Measurements from ENCODE around the gene MYCBP2. TPM values are rescaled to one million over a fixed set of nuclear protein-coding genes. Genes with fewer than 3 reads are reported as not detected.
"Not testable (repeated sequence)": the region's sequence is repeated elsewhere in the genome, so short reads cannot be mapped to it uniquely, and the experiment has no call there.

The MYCBP2 gene
- total and polyA plus RNA-seq, 5 donors from 2014 or later = 20.8 to 189 (median 27.8) TPM

- Histone ChIP-seq H3K27me3 (ENCODE audit: control insufficient read depth, insufficient read depth, low read length) (no peaks in the 10 kb centered on the region), H3K4me1 (ENCODE audit: control insufficient read depth, insufficient read depth, low read length, poor library complexity, severe bottlenecking) (peaks cover 23% of the 10 kb centered on the region), H3K9me3 (ENCODE audit: control insufficient read depth in 2 of 2, low read length in 2 of 2) (no peaks in the 10 kb centered on the region), H3K36me3 (ENCODE audit: control insufficient read depth, insufficient read depth, low read length) (no peaks in the 10 kb centered on the region), H3K27ac (ENCODE audit: insufficient read depth, low read length, poor library complexity, severe bottlenecking) (no peak overlapping the region), H3K4me3 (ENCODE audit: low read depth, low read length) (no peak overlapping the region)
- Mint-ChIP-seq H3K4me1 (peaks cover 26 to 34% (median 30%) of the 10 kb centered on the region in 4 donors), H3K9me3 (peaks cover 0 to 1% (median 0%) of the 10 kb centered on the region in 7 donors), H3K27ac (no peak overlapping the region), H3K4me3 (no peak overlapping the region), H3K27me3 (no peaks in the 10 kb centered on the region), H3K36me3 (no peaks in the 10 kb centered on the region)
- ATAC-seq (ENCODE audit: low read depth in 2 of 2) = no peak
- DNase-seq = no peak
These were observed 22.5 kb upstream of the MYCBP2 start for GRCh38 chr13:77349365-77349764.

- H3K4me3 ChIP-seq (ENCODE audit: low read depth, low read length); ATAC-seq (ENCODE audit: low read depth in 2 of 2): not testable (repeated sequence)
These were observed 20.5 kb upstream of the MYCBP2 start for GRCh38 chr13:77347351-77347750.

GRCh38 chr13:77345150-77345780, 18.4 kb upstream of the MYCBP2 start:
- Histone ChIP-seq H3K9me3 (ENCODE audit: control insufficient read depth in 2 of 2, low read length in 2 of 2) (no peaks in the 10 kb centered on the region), H3K27me3 (ENCODE audit: control insufficient read depth, insufficient read depth, low read length) (no peaks in the 10 kb centered on the region), H3K36me3 (ENCODE audit: control insufficient read depth, insufficient read depth, low read length) (no peaks in the 10 kb centered on the region), H3K27ac (ENCODE audit: insufficient read depth, low read length, poor library complexity, severe bottlenecking) (peak overlapping the region; percentile 63), H3K4me3 (ENCODE audit: low read depth, low read length) (peak overlapping the region; percentile 61), H3K4me1 (ENCODE audit: control insufficient read depth, insufficient read depth, low read length, poor library complexity, severe bottlenecking) (peaks cover 25% of the 10 kb centered on the region)
- peaks cover 16 to 32% (median 27%) of the 10 kb centered on the region in 4 donors for H3K4me1 Mint-ChIP-seq
- ATAC-seq (ENCODE audit: low read depth in 2 of 2) = peak; percentile 70 to 71
- no peaks in the 10 kb centered on the region for H3K9me3 Mint-ChIP-seq
- no peaks in the 10 kb centered on the region for H3K36me3 Mint-ChIP-seq
- DNase-seq = peak in 2 of 3 donors; percentile 9 to 27
- no peaks in the 10 kb centered on the region for H3K27me3 Mint-ChIP-seq
- H3K4me3 Mint-ChIP-seq = peak overlapping the region; percentile 2 to 70 (median 56)
- peak overlapping the region; percentile 74 to 89 (median 80) for H3K27ac Mint-ChIP-seq

More at GRCh38 chr13:77347351-77347750, 20.5 kb upstream of the MYCBP2 start:
- H3K27ac ChIP-seq (ENCODE audit: insufficient read depth, low read length, poor library complexity, severe bottlenecking); DNase-seq; H3K4me3 Mint-ChIP-seq; H3K9me3 Mint-ChIP-seq; H3K27me3 ChIP-seq (ENCODE audit: control insufficient read depth, insufficient read depth, low read length); H3K9me3 ChIP-seq (ENCODE audit: control insufficient read depth in 2 of 2, low read length in 2 of 2); H3K36me3 Mint-ChIP-seq; H3K36me3 ChIP-seq (ENCODE audit: control insufficient read depth, insufficient read depth, low read length); H3K27ac Mint-ChIP-seq; H3K27me3 Mint-ChIP-seq: not testable (repeated sequence)
- peaks cover 16 to 27% (median 25%) of the 10 kb centered on the region in 4 donors for H3K4me1 Mint-ChIP-seq
- peaks cover 25% of the 10 kb centered on the region for H3K4me1 ChIP-seq (ENCODE audit: control insufficient read depth, insufficient read depth, low read length, poor library complexity, severe bottlenecking)

GRCh38 chr13:77343841-77344240, 16.9 kb upstream of the MYCBP2 start:
- H3K36me3 Mint-ChIP-seq = no peaks in the 10 kb centered on the region
- Histone ChIP-seq H3K27ac (ENCODE audit: insufficient read depth, low read length, poor library complexity, severe bottlenecking) (no peak overlapping the region), H3K4me3 (ENCODE audit: low read depth, low read length) (no peak overlapping the region), H3K27me3 (ENCODE audit: control insufficient read depth, insufficient read depth, low read length) (no peaks in the 10 kb centered on the region), H3K9me3 (ENCODE audit: control insufficient read depth in 2 of 2, low read length in 2 of 2) (no peaks in the 10 kb centered on the region), H3K4me1 (ENCODE audit: control insufficient read depth, insufficient read depth, low read length, poor library complexity, severe bottlenecking) (peaks cover 25% of the 10 kb centered on the region), H3K36me3 (ENCODE audit: control insufficient read depth, insufficient read depth, low read length) (no peaks in the 10 kb centered on the region)
- H3K9me3 Mint-ChIP-seq = no peaks in the 10 kb centered on the region
- H3K27me3 Mint-ChIP-seq = no peaks in the 10 kb centered on the region
- H3K27ac Mint-ChIP-seq = no peak overlapping the region
- ATAC-seq (ENCODE audit: low read depth in 2 of 2) (no peak), DNase-seq (no peak)
- H3K4me3 Mint-ChIP-seq = no peak overlapping the region
- peaks cover 24 to 41% (median 34%) of the 10 kb centered on the region in 4 donors for H3K4me1 Mint-ChIP-seq

GRCh38 chr13:77339408-77339807, 12.5 kb upstream of the MYCBP2 start:
- Mint-ChIP-seq H3K27ac (no peak overlapping the region), H3K4me3 (no peak overlapping the region), H3K9me3 (no peaks in the 10 kb centered on the region), H3K36me3 (no peaks in the 10 kb centered on the region), H3K4me1 (peaks cover 12 to 31% (median 25%) of the 10 kb centered on the region in 4 donors), H3K27me3 (no peaks in the 10 kb centered on the region)
- no peak overlapping the region for H3K4me3 ChIP-seq (ENCODE audit: low read depth, low read length)
- H3K27me3 ChIP-seq (ENCODE audit: control insufficient read depth, insufficient read depth, low read length) = no peaks in the 10 kb centered on the region
- H3K36me3 ChIP-seq (ENCODE audit: control insufficient read depth, insufficient read depth, low read length) = no peaks in the 10 kb centered on the region
- ATAC-seq (ENCODE audit: low read depth in 2 of 2) (peak in 1 of 2 donors; percentile 31), DNase-seq (no peak)
- no peak overlapping the region for H3K27ac ChIP-seq (ENCODE audit: insufficient read depth, low read length, poor library complexity, severe bottlenecking)
- H3K9me3 ChIP-seq (ENCODE audit: control insufficient read depth in 2 of 2, low read length in 2 of 2) = no peaks in the 10 kb centered on the region
- H3K4me1 ChIP-seq (ENCODE audit: control insufficient read depth, insufficient read depth, low read length, poor library complexity, severe bottlenecking) = peaks cover 9% of the 10 kb centered on the region

- H3K4me3 Mint-ChIP-seq = no peak overlapping the region
- Histone ChIP-seq H3K4me3 (ENCODE audit: low read depth, low read length) (no peak overlapping the region), H3K36me3 (ENCODE audit: control insufficient read depth, insufficient read depth, low read length) (no peaks in the 10 kb centered on the region), H3K27ac (ENCODE audit: insufficient read depth, low read length, poor library complexity, severe bottlenecking) (no peak overlapping the region), H3K9me3 (ENCODE audit: control insufficient read depth in 2 of 2, low read length in 2 of 2) (no peaks in the 10 kb centered on the region), H3K27me3 (ENCODE audit: control insufficient read depth, insufficient read depth, low read length) (no peaks in the 10 kb centered on the region), H3K4me1 (ENCODE audit: control insufficient read depth, insufficient read depth, low read length, poor library complexity, severe bottlenecking) (peaks cover 9% of the 10 kb centered on the region)
- H3K27me3 Mint-ChIP-seq = no peaks in the 10 kb centered on the region
- peak overlapping the region in 1 of 3 donors; percentile 28 for H3K27ac Mint-ChIP-seq
- ATAC-seq (ENCODE audit: low read depth in 2 of 2) (peak in 1 of 2 donors; percentile 18), DNase-seq (no peak)
- peaks cover 12 to 31% (median 25%) of the 10 kb centered on the region in 4 donors for H3K4me1 Mint-ChIP-seq
- no peaks in the 10 kb centered on the region for H3K36me3 Mint-ChIP-seq
- no peaks in the 10 kb centered on the region for H3K9me3 Mint-ChIP-seq
These were observed 12.1 kb upstream of the MYCBP2 start for GRCh38 chr13:77338961-77339401.

- no peaks in the 10 kb centered on the region for H3K27me3 Mint-ChIP-seq
- ATAC-seq (ENCODE audit: low read depth in 2 of 2) = no peak
These were observed 11.4 kb upstream of the MYCBP2 start for GRCh38 chr13:77338329-77338728.

GRCh38 chr13:77337159-77337558, 10.3 kb upstream of the MYCBP2 start:
- H3K27me3 ChIP-seq (ENCODE audit: control insufficient read depth, insufficient read depth, low read length) = no peaks in the 10 kb centered on the region
- Mint-ChIP-seq H3K4me1 (peaks cover 8 to 23% (median 15%) of the 10 kb centered on the region in 4 donors), H3K36me3 (no peaks in the 10 kb centered on the region), H3K27me3 (no peaks in the 10 kb centered on the region), H3K27ac (peak overlapping the region in 1 of 3 donors; percentile 24), H3K4me3 (no peak overlapping the region), H3K9me3 (no peaks in the 10 kb centered on the region)
- no peaks in the 10 kb centered on the region for H3K36me3 ChIP-seq (ENCODE audit: control insufficient read depth, insufficient read depth, low read length)
- no peak overlapping the region for H3K27ac ChIP-seq (ENCODE audit: insufficient read depth, low read length, poor library complexity, severe bottlenecking)
- DNase-seq (no peak), ATAC-seq (ENCODE audit: low read depth in 2 of 2) (no peak)
- H3K4me1 ChIP-seq (ENCODE audit: control insufficient read depth, insufficient read depth, low read length, poor library complexity, severe bottlenecking) = no peaks in the 10 kb centered on the region
- no peaks in the 10 kb centered on the region for H3K9me3 ChIP-seq (ENCODE audit: control insufficient read depth in 2 of 2, low read length in 2 of 2)
- H3K4me3 ChIP-seq (ENCODE audit: low read depth, low read length) = no peak overlapping the region

More at GRCh38 chr13:77338329-77338728, 11.4 kb upstream of the MYCBP2 start:
- H3K4me1 ChIP-seq (ENCODE audit: control insufficient read depth, insufficient read depth, low read length, poor library complexity, severe bottlenecking) = peaks cover 5% of the 10 kb centered on the region
- no peaks in the 10 kb centered on the region for H3K9me3 ChIP-seq (ENCODE audit: control insufficient read depth in 2 of 2, low read length in 2 of 2)
- Mint-ChIP-seq H3K4me1 (peaks cover 12 to 31% (median 23%) of the 10 kb centered on the region in 4 donors), H3K36me3 (no peaks in the 10 kb centered on the region), H3K9me3 (no peaks in the 10 kb centered on the region), H3K4me3 (no peak overlapping the region), H3K27ac (no peak overlapping the region)
- no peak for DNase-seq
- H3K4me3 ChIP-seq (ENCODE audit: low read depth, low read length) = no peak overlapping the region
- no peak overlapping the region for H3K27ac ChIP-seq (ENCODE audit: insufficient read depth, low read length, poor library complexity, severe bottlenecking)
- H3K27me3 ChIP-seq (ENCODE audit: control insufficient read depth, insufficient read depth, low read length) = no peaks in the 10 kb centered on the region
- no peaks in the 10 kb centered on the region for H3K36me3 ChIP-seq (ENCODE audit: control insufficient read depth, insufficient read depth, low read length)
